NCI-H82 treated with DMSO at 0.1 percent for 48 hours (cell line): Measurements from ENCODE around the gene CCDC201.
"Not testable (repeated sequence)": the region's sequence is repeated elsewhere in the genome, so short reads cannot be mapped to it uniquely, and the experiment has no call there.

ENCODE experiments used
- DNase-seq: peaks from one replicate; lab custom pipeline; 2025; ENCODE audit not compliant: unreplicated experiment; lab: John Stamatoyannopoulos, UW

CCDC201 gene

GRCh38 chr7:45827731-45828130, 45.2 kb downstream of the CCDC201 start:
- not testable (repeated sequence) for DNase-seq

- not testable (repeated sequence) for DNase-seq
Observed at GRCh38 chr7:45826550-45826949, 46.3 kb downstream of the CCDC201 start.

GRCh38 chr7:45818763-45819162, 54.1 kb downstream of the CCDC201 start:
- not testable (repeated sequence) for DNase-seq

- DNase-seq, result not testable (repeated sequence)
Observed at GRCh38 chr7:45817913-45818312, 55.0 kb downstream of the CCDC201 start.

- not testable (repeated sequence) for DNase-seq
Observed at GRCh38 chr7:45817016-45817415, 55.9 kb downstream of the CCDC201 start.

- DNase-seq, result not testable (repeated sequence)
Observed at GRCh38 chr7:45814216-45815118, 58.4 kb downstream of the CCDC201 start.

- DNase-seq, result not testable (repeated sequence)
Observed at GRCh38 chr7:45813771-45814170, 59.1 kb downstream of the CCDC201 start.

GRCh38 chr7:45812946-45813345, 59.9 kb downstream of the CCDC201 start:
- no peak for DNase-seq

GRCh38 chr7:45811652-45812234, 61.1 kb downstream of the CCDC201 start:
- DNase-seq, result not testable (repeated sequence)

GRCh38 chr7:45810451-45811005, 62.4 kb downstream of the CCDC201 start:
- not testable (repeated sequence) for DNase-seq
